DND-41 (cell line): ENCODE measurements around the gene FBXO41.

ENCODE experiments used
- EZH2 ChIP-seq: IDR thresholded peaks from 3 replicates; pipeline ENCODE4 v1.6.1; 2012; ENCODE audit warnings: borderline replicate concordance, low read depth, mild to moderate bottlenecking, moderate library complexity, low read length, inconsistent platforms; ENCODE audit not compliant: severe bottlenecking
- TF ChIP-seq, protein P1 (sequence below): IDR thresholded peaks from 2 replicates; pipeline ENCODE4 v1.5.1; 2012; ENCODE audit warnings: borderline replicate concordance, low read length, moderate library complexity, mild to moderate bottlenecking; ENCODE audit not compliant: poor library complexity, severe bottlenecking; ENCODE audit errors: extremely low read depth

DNA sequence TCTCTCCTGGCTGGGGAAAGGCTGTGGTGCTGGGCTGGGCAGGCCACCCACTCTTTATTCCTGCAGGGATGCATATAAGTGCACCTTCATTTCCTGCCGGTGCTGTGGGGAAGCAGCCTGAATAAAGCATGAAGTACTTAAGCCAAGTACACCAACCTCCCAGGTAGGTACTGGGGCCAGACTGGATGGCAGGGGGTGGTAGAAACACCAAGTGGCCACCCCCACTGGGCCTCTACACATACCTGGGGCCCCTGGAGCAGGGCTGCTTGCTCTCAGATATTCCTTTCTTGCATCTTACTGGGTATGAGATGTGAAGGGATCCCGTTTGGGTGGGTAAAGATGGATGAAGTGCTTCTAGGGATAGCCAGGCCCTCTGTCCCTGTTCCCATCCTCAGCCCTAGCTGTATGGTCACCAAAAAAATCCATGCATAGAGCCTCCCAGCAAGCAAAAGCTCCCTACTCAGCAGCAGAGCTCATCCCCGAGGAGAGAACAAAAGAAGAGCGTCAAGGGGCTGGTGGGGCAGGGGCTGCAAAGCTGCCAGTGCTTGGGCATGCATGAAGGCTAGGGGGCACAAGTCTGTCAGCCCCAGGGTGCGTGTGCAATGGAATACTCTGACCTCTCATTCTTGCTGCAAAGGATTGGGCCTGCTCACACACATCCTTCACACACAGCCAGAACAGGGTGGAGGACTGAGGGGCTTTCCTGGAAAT, 28.2 kb downstream of the FBXO41 start:
- TF ChIP-seq, protein P1, sequence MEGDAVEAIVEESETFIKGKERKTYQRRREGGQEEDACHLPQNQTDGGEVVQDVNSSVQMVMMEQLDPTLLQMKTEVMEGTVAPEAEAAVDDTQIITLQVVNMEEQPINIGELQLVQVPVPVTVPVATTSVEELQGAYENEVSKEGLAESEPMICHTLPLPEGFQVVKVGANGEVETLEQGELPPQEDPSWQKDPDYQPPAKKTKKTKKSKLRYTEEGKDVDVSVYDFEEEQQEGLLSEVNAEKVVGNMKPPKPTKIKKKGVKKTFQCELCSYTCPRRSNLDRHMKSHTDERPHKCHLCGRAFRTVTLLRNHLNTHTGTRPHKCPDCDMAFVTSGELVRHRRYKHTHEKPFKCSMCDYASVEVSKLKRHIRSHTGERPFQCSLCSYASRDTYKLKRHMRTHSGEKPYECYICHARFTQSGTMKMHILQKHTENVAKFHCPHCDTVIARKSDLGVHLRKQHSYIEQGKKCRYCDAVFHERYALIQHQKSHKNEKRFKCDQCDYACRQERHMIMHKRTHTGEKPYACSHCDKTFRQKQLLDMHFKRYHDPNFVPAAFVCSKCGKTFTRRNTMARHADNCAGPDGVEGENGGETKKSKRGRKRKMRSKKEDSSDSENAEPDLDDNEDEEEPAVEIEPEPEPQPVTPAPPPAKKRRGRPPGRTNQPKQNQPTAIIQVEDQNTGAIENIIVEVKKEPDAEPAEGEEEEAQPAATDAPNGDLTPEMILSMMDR = no peak
- no peak for TF ChIP-seq EZH2
